Vagina (tissue), 2 donors: ENCODE data around the gene ENTREP1. TPM values are rescaled to one million over a fixed set of nuclear protein-coding genes. Genes with fewer than 3 reads are reported as not detected.

ENCODE experiments used
- DNase-seq, 2 donors: peaks; one replicate each; pipeline ENCODE4 v3.0.0-alpha.2; 2017; ENCODE audit errors: extremely low spot score in 2 of 2
- H3K27ac ChIP-seq: fragments of 200-600 bp; sonication (generic); one replicate; pipeline ENCODE4 v1.5.1; 2019
- H3K27me3 ChIP-seq: fragments of 200-600 bp; sonication (generic); one replicate; pipeline ENCODE4 v1.5.1; 2019
- H3K36me3 ChIP-seq, 2 donors: fragments of 200-600 bp; sonication (generic); one replicate each; pipeline ENCODE4 v1.5.1; 2017 to 2019
- H3K4me1 ChIP-seq: fragments of 200-600 bp; sonication (generic); one replicate; pipeline ENCODE4 v1.5.1; 2019
- H3K4me3 ChIP-seq, 2 donors: fragments of 200-600 bp; sonication (generic); 1 replicate in 1 of 2; 2 replicates in 1 of 2; pipeline ENCODE4 v1.5.1; 2016 to 2019
- H3K9me3 ChIP-seq: fragments of 200-600 bp; sonication (generic); one replicate; pipeline ENCODE4 v1.5.1; 2019
- POLR2A ChIP-seq, 2 donors: fragments of 450-650 bp; IDR thresholded peaks; one replicate each; pipeline ENCODE4 v1.6.1; 2017; ENCODE audit warnings: antibody characterized with exemption in 2 of 2, mild to moderate bottlenecking in 2 of 2, moderate library complexity in 2 of 2
- POLR2AphosphoS5 ChIP-seq, 2 donors: sonication (generic); formaldehyde crosslinking; IDR thresholded peaks; one replicate each; pipeline ENCODE4 v1.9.0; 2017; ENCODE audit warnings: antibody characterized with exemption in 2 of 2, mild to moderate bottlenecking in 2 of 2, low read depth in 1 of 2; ENCODE audit not compliant: insufficient read depth in 1 of 2
- intact Hi-C: fragments of 100-400 bp; cut with DNase I; formaldehyde crosslinking; loops from one replicate; pipeline ENCODE4 v1.15.1; 2023
- total RNA-seq: library from RNA; depleted of rRNA; stranded (reverse); fragments of >200 nt; gene quantifications from one replicate; pipeline ENCODE4 v1.2.3, GENCODE V29; 2016
- TF ChIP-seq, protein P1 (sequence below), 3 experiments: fragments of 450-650 bp in 2 of 3; fragments of 200-600 bp in 1 of 3; sonication (generic) in 1 of 3; IDR thresholded peaks; one replicate each; pipeline ENCODE4 v1.5.1; 2017 to 2019; ENCODE audit warnings: antibody characterized with exemption in 3 of 3, mild to moderate bottlenecking in 2 of 3, moderate library complexity in 2 of 3

The ENTREP1 gene
- total RNA-seq, 1 donor from 2014 or later, result 12.5 TPM

DNA sequence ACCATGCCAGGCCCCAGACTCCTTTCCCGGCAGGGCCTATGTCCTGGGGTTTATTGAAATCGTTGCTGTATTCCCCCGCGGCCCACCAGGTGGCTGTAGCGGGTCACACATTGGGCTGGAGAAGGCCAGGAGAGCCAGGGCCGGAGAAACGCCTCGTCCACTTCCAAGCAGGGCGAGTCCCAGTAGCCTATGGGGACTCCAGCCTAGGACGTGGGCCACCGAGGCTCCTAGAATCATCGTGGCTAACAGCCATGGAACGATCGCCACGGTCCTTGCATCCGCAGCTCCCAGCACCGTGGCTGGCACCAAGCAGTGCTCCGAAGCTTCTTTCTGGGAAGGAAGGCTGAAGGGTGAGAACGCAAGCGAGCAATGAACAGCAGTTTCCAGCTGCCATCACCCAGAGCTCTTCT is 87.7 kb downstream of the ENTREP1 start:
- Histone ChIP-seq H3K4me1 (no peaks in the 10 kb centered on the region), H3K36me3 (no peaks in the 10 kb centered on the region), H3K27ac (no peak overlapping the region), H3K27me3 (no peaks in the 10 kb centered on the region), H3K4me3 (no peak overlapping the region), H3K9me3 (no peaks in the 10 kb centered on the region)
- TF ChIP-seq POLR2AphosphoS5 (IDR thresholded peaks at IDR 0.05; ENCODE audit: insufficient read depth in 1 of 2, low read depth in 1 of 2) (no peak), POLR2A (IDR thresholded peaks at IDR 0.05) (no peak)
- TF ChIP-seq, protein P1, sequence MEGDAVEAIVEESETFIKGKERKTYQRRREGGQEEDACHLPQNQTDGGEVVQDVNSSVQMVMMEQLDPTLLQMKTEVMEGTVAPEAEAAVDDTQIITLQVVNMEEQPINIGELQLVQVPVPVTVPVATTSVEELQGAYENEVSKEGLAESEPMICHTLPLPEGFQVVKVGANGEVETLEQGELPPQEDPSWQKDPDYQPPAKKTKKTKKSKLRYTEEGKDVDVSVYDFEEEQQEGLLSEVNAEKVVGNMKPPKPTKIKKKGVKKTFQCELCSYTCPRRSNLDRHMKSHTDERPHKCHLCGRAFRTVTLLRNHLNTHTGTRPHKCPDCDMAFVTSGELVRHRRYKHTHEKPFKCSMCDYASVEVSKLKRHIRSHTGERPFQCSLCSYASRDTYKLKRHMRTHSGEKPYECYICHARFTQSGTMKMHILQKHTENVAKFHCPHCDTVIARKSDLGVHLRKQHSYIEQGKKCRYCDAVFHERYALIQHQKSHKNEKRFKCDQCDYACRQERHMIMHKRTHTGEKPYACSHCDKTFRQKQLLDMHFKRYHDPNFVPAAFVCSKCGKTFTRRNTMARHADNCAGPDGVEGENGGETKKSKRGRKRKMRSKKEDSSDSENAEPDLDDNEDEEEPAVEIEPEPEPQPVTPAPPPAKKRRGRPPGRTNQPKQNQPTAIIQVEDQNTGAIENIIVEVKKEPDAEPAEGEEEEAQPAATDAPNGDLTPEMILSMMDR (IDR thresholded peaks at IDR 0.05), result no peak
- intact Hi-C loops, result no loop called here
- no peak for DNase-seq

DNA sequence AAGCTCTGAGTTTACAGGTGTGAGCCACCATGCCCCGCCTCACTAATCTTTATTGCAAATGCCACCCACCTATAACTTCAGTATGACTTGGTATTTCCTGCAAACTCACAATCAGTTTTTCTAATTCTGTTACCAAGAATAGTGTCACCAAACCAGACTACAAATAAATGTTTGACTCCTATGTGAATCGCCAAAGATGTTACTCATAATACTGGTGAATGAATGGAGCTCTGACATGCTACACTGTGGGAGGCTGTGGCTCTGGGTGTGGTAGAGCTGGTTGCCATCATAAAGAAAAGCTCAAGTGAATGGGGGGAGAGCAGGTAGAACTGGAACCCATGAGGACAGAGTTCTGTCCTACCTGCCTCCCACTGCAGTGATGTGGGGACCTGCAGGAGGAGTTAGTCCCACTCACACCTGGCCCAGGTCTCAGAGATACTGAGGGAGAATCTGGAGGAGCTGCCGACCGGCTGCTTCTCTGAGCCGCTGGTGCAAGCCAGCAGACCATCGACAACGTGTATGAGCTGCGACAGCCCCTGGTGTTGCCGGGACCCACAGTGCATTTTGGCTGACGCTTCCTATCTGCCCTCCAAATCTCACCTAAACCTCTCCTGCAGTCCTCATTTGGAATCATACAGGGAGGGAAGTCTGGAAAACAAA is 95.7 kb downstream of the ENTREP1 start:
- no peak for DNase-seq
- Histone ChIP-seq H3K27me3 (no peaks in the 10 kb centered on the region), H3K4me3 (no peak overlapping the region), H3K27ac (no peak overlapping the region), H3K36me3 (no peaks in the 10 kb centered on the region), H3K4me1 (no peaks in the 10 kb centered on the region), H3K9me3 (no peaks in the 10 kb centered on the region)
- TF ChIP-seq POLR2A (IDR thresholded peaks at IDR 0.05) (no peak), POLR2AphosphoS5 (IDR thresholded peaks at IDR 0.05; ENCODE audit: insufficient read depth in 1 of 2, low read depth in 1 of 2) (no peak)
- TF ChIP-seq, protein P1 (IDR thresholded peaks at IDR 0.05), result no peak
- intact Hi-C loops, result loop anchor here (5.0 kb wide), 1 partner anchor 127 kb away; no protein-coding TSS in a partner anchor

DNA sequence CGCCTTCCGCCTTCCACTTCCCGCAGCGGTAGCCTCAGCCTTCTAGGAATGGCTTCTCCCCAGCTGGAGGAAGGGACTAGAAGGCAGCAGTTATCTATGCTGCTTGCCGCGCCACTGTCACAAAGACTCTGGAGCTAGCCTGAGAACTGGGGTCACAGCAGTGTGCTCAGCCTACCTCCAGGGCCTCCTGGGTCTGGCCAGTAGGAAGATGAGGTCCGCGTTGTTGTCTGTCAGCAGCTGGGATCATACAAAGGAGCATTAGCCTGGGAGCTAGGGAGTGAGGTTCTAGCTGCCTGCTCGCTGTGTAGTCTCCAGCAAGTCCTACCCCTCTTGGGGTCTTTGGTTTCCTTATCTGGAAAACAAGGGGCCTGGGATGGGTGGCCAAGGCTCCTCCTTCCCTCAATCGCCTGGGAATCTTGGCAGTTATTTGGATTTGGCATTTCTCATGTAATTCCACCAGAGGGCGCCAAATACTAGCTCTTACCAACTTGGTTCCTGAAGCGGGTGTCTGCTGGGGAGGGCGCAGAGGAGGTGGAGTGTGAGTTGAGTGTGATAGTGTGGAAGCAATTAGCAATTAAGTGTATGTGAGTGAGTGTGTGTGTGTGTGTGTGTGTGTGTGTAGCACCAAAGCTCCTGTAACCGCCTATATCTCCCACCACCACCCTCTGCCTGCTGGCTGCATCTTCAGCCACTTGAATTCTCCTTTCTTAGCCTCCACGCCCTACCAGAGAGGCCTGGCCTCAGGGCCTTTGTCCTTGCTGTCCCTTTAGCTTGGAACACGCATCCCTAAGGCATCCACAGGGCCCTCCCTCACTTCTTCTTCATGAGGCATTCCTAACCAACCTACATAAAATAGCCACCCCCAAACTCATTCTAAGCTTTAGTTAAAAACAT is 97.1 kb downstream of the ENTREP1 start:
- H3K27me3 ChIP-seq, result no peaks in the 10 kb centered on the region
- intact Hi-C loops, result loop anchor here (5.0 kb wide), 1 partner anchor 125 kb away; no protein-coding TSS in a partner anchor
- no peak overlapping the region for H3K27ac ChIP-seq
- H3K9me3 ChIP-seq, result no peaks in the 10 kb centered on the region
- no peaks in the 10 kb centered on the region for H3K36me3 ChIP-seq
- TF ChIP-seq, protein P1 (IDR thresholded peaks at IDR 0.05), result peak; percentile 73 to 83 (median 82)
- TF ChIP-seq POLR2A (IDR thresholded peaks at IDR 0.05), result no peak
- no peak for TF ChIP-seq POLR2AphosphoS5 (IDR thresholded peaks at IDR 0.05; ENCODE audit: insufficient read depth in 1 of 2, low read depth in 1 of 2)
- H3K4me3 ChIP-seq, result no peak overlapping the region
- DNase-seq, result no peak
- no peaks in the 10 kb centered on the region for H3K4me1 ChIP-seq

DNA sequence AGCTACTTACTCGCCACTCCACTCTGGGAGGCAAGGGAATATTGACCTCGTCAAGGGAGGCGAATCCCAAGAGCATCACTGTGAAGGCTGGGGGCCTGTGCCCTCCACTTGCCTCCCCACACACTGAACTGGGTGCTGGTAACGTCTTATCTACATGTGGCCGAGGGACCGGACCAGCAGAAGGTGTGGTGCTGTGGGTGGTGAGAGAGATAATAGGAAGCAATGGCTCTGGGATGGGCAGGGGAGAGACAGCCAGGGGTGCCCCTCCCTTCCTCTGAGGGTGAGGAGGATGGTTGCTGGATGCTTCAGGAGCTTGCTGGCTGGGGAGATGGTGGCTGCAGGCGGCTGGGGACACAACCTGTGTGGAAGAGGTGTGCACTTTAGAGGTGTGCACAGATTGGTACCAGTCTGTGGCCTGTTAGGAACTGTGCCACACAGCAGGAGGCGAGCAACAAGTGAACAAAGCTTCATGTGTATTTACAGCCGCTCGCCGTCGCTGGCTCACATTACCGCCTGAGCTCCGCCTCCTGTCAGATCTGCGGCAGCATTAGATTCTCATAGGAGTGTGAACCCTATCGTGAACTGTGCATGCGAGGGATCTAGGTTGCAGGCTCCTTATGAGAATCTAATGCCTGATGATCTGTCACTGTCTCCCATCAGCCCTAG is 100.3 kb downstream of the ENTREP1 start:
- H3K4me1 ChIP-seq, result no peaks in the 10 kb centered on the region
- H3K9me3 ChIP-seq, result no peaks in the 10 kb centered on the region
- H3K4me3 ChIP-seq, result no peak overlapping the region
- DNase-seq, result no peak
- no peaks in the 10 kb centered on the region for H3K36me3 ChIP-seq
- TF ChIP-seq POLR2AphosphoS5 (IDR thresholded peaks at IDR 0.05; ENCODE audit: insufficient read depth in 1 of 2, low read depth in 1 of 2) (no peak), POLR2A (IDR thresholded peaks at IDR 0.05) (no peak)
- H3K27me3 ChIP-seq, result no peaks in the 10 kb centered on the region
- intact Hi-C loops, result no loop called here
- no peak overlapping the region for H3K27ac ChIP-seq

DNA sequence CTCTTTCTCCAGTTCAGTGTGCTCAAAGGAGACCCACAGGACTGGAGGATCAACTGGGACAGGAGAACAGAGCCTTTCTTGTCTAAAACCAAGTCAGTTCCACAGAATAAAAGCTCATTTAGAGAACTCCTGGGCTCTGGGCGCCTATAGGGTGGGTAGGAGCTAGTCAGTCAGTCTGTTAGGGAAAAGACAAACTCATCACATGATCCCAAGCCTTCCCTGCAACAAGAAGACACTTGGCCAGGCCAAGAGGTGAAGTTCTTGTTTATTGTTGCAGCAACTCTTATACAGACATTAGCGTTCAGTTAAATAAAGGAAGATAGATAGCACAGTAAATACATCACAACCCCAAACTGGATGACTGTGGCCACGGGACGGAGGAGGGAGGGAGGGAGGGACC is 102.3 kb downstream of the ENTREP1 start:
- TF ChIP-seq POLR2A (IDR thresholded peaks at IDR 0.05) (no peak), POLR2AphosphoS5 (IDR thresholded peaks at IDR 0.05; ENCODE audit: insufficient read depth in 1 of 2, low read depth in 1 of 2) (no peak)
- TF ChIP-seq, protein P1 (IDR thresholded peaks at IDR 0.05), result no peak
- Histone ChIP-seq H3K4me3 (no peak overlapping the region), H3K27me3 (no peaks in the 10 kb centered on the region), H3K4me1 (no peaks in the 10 kb centered on the region), H3K9me3 (no peaks in the 10 kb centered on the region), H3K36me3 (no peaks in the 10 kb centered on the region), H3K27ac (no peak overlapping the region)
- DNase-seq, result no peak
- intact Hi-C loops, result no loop called here
